HFFc6 (cell line): Measurements from ENCODE around the gene HCN2. TPM values are rescaled to one million over a fixed set of nuclear protein-coding genes. Genes with fewer than 3 reads are reported as not detected.

ENCODE experiments used
- DNase-seq: peaks from one replicate; pipeline ENCODE4 v3.0.0-alpha.2; 2018
- H3K27ac Mint-ChIP-seq: 2 replicates; pipeline ENCODE4 v1.8.0; 2020; ENCODE audit warnings: mild to moderate bottlenecking, mixed read lengths
- H3K27me3 Mint-ChIP-seq: 2 replicates; pipeline ENCODE4 v1.8.0; 2021; ENCODE audit warnings: mild to moderate bottlenecking, moderate library complexity, mixed read lengths; ENCODE audit not compliant: insufficient read depth
- H3K36me3 Mint-ChIP-seq: 2 replicates; pipeline ENCODE4 v1.8.0; 2021; ENCODE audit warnings: low read depth, mixed read lengths
- H3K4me1 Mint-ChIP-seq: 2 replicates; pipeline ENCODE4 v1.8.0; 2020; ENCODE audit warnings: low read depth, mixed read lengths
- H3K4me3 Mint-ChIP-seq: 2 replicates; pipeline ENCODE4 v1.8.0; 2020; ENCODE audit warnings: mild to moderate bottlenecking, moderate library complexity, mixed read lengths
- H3K9me3 Mint-ChIP-seq: 2 replicates; pipeline ENCODE4 v1.8.0; 2020; ENCODE audit warnings: mild to moderate bottlenecking, mixed read lengths
- CTCF ChIP-seq: fragments of 200-600 bp; sonication (generic); IDR thresholded peaks from 2 replicates; pipeline ENCODE4 v1.5.0; 2021; ENCODE audit warnings: antibody characterized with exemption, mild to moderate bottlenecking
- total RNA-seq, 6 experiments: library from RNA; stranded (reverse); fragmentation: NEBNext Ultra II Directional; extraction: Animal tissue kit (Norgen Biotek cat#: 25700); gene quantifications; 2 replicates in 1 of 6; 3 replicates in 5 of 6; pipeline ENCODE4 v1.2.3, GENCODE V29; 2021

The HCN2 gene
- total RNA-seq, 6 experiments from 2014 or later = 2.8 to 3.6 (median 3.1) TPM

DNA sequence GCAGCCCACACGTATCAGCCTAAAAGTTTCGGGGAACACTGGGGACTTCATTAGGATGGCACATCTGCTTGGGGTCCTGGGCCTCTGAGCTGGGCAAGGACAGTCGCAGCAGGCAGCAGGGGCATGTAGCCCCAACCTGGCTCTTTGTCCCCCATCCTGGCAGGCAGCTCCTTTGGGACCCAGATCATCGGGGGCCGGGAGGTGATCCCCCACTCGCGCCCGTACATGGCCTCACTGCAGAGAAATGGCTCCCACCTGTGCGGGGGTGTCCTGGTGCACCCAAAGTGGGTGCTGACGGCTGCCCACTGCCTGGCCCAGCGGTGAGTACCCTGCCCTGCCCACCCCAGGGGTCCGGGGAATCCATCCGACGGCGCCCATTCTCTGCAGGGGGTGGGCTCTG lies 42.6 kb upstream of the HCN2 start:
- no peak for TF ChIP-seq CTCF
- Mint-ChIP-seq H3K36me3 (peaks cover 7% of the 10 kb centered on the region), H3K9me3 (no peaks in the 10 kb centered on the region), H3K4me1 (no peaks in the 10 kb centered on the region), H3K4me3 (no peak overlapping the region), H3K27ac (no peak overlapping the region), H3K27me3 (no peaks in the 10 kb centered on the region)
- no peak for DNase-seq

DNA sequence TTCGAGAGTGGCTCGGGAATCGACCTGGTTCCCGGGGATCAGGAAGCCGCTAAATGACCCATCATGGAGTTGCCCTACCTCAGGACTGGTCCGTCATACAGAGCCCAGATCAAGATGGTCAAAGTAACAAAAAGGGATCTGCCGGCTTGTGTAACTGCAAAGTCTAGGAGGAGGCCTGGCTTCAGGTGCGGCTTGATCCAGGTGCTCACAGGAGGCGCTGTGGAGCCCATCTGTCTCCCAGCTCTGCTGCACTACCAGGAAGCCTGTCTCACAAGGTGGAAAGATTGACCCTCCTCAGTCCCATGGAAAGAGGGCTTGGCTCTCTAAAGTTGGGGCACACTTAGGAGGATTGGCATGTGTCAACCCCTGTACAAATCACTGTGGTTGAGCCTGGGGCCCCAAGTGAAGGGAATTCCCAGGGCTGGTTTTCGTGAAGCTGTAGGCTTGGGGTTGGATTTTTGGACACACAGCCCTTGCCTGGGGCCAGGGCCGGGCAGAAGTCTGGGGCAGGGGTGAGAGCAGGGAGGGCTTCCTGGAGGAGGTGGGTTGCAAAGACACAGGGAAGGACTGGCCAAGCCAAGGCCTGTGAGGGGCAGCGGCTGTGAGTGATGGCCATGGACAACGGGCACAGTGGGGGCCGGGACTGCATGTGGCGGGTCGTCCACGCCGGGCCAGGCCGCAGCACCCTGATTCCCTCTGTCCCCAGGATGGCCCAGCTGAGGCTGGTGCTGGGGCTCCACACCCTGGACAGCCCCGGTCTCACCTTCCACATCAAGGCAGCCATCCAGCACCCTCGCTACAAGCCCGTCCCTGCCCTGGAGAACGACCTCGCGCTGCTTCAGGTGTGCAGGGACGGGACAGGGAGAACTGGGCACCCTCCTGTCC lies 41.6 kb upstream of the HCN2 start:
- TF ChIP-seq CTCF = peak; percentile 25; the same call in 1 of the 2 replicates
- H3K36me3 Mint-ChIP-seq = peaks cover 6% of the 10 kb centered on the region
- H3K27ac Mint-ChIP-seq = no peak overlapping the region
- H3K4me3 Mint-ChIP-seq = no peak overlapping the region
- no peaks in the 10 kb centered on the region for H3K27me3 Mint-ChIP-seq
- H3K4me1 Mint-ChIP-seq = no peaks in the 10 kb centered on the region
- no peak for DNase-seq
- H3K9me3 Mint-ChIP-seq = no peaks in the 10 kb centered on the region

DNA sequence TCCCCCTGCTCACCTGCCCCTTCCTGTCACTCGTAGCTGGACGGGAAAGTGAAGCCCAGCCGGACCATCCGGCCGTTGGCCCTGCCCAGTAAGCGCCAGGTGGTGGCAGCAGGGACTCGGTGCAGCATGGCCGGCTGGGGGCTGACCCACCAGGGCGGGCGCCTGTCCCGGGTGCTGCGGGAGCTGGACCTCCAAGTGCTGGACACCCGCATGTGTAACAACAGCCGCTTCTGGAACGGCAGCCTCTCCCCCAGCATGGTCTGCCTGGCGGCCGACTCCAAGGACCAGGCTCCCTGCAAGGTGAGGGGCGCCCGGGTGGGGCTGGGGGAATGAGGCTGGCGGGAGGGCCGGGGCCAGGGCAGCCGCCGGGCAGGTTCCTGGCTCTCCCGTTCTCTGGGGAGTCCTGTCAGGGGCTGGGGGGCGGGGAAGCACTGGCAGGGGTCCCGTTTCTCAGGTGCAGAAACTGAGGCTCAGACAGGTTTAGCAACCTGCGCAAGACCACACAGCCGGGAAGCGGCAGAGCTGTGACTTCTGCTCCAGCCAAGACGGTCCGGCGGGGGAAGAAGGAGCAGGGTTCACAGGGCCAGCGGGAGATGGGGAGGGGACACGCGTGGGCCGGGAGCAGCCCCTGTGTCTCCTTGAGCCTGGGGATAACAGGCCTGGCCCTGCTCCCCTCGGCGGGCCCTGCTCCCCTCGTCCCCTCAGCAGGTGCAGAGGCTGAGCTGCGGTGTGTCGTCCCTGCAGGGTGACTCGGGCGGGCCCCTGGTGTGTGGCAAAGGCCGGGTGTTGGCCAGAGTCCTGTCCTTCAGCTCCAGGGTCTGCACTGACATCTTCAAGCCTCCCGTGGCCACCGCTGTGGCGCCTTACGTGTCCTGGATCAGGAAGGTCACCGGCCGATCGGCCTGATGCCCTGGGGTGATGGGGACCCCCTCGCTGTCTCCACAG lies 40.5 kb upstream of the HCN2 start:
- no peaks in the 10 kb centered on the region for H3K9me3 Mint-ChIP-seq
- no peak overlapping the region for H3K4me3 Mint-ChIP-seq
- no peak for DNase-seq
- no peak overlapping the region for H3K27ac Mint-ChIP-seq
- TF ChIP-seq CTCF = no peak
- no peaks in the 10 kb centered on the region for H3K36me3 Mint-ChIP-seq
- H3K4me1 Mint-ChIP-seq = no peaks in the 10 kb centered on the region
- H3K27me3 Mint-ChIP-seq = no peaks in the 10 kb centered on the region

GRCh38 chr19:554817-555216 lies 34.9 kb upstream of the HCN2 start:
- no peak for TF ChIP-seq CTCF
- H3K27ac Mint-ChIP-seq = no peak overlapping the region
- no peak for DNase-seq
- H3K9me3 Mint-ChIP-seq = no peaks in the 10 kb centered on the region
- H3K36me3 Mint-ChIP-seq = no peaks in the 10 kb centered on the region
- no peak overlapping the region for H3K4me3 Mint-ChIP-seq
- H3K27me3 Mint-ChIP-seq = no peaks in the 10 kb centered on the region
- H3K4me1 Mint-ChIP-seq = 0 out of 2 replicates have a peak, but pooled peaks cover 5% of the 10 kb centered on the region

DNA sequence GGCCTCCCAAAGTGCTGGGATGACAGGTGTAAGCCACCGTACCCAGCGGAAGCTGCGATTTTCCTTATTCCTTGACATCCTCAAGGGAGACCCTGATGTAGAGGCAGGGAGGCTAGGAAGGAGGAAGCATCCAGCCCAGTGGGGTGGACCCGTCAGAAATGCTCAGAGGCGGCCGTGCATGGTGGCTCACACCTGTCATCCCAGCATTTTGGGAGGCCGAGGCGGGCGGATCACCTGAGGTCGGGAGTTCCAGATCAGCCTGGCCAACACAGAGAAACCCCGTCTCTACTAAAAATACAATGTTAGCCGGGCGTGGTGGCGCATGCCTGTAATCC lies 34.2 kb upstream of the HCN2 start:
- H3K4me1 Mint-ChIP-seq = 0 out of 2 replicates have a peak, but pooled peaks cover 5% of the 10 kb centered on the region
- TF ChIP-seq CTCF = no peak
- DNase-seq = no peak
- H3K36me3 Mint-ChIP-seq = no peaks in the 10 kb centered on the region
- H3K27ac Mint-ChIP-seq = no peak overlapping the region
- H3K9me3 Mint-ChIP-seq = no peaks in the 10 kb centered on the region
- no peaks in the 10 kb centered on the region for H3K27me3 Mint-ChIP-seq
- no peak overlapping the region for H3K4me3 Mint-ChIP-seq
